Measurements from ENCODE around the gene CXCL8. TPM values are rescaled to one million over a fixed set of nuclear protein-coding genes. Genes with fewer than 3 reads are reported as not detected.

Gene CXCL8
- polyA plus RNA-seq, 2 of the 4 experiments (the other 2 are of a cell fraction), result 4.4 to 57.2 TPM

- TF ChIP-seq HOXB5 (CRISPR knock-in tag; IDR thresholded peaks at IDR 0.05), result no peak
- TF ChIP-seq EHF (CRISPR knock-in tag; IDR thresholded peaks at IDR 0.05), result no peak
- no peak for TF ChIP-seq ZSCAN20 (CRISPR knock-in tag; IDR thresholded peaks at IDR 0.05)
- TF ChIP-seq CHD2 (IDR thresholded peaks at IDR 0.05; ENCODE audit: low read length, partially characterized antibody), result no peak
- no peak for TF ChIP-seq SMC3 (IDR thresholded peaks at IDR 0.05)
- TF ChIP-seq EHMT2 (IDR thresholded peaks at IDR 0.05; ENCODE audit: low read depth), result no peak
These were observed 21.5 kb downstream of the CXCL8 start (continued) for GRCh38 chr4:73761856-73762255.

- CTCF ChIA-PET, result interaction anchor here (1.3 to 1.4 kb wide), 2 partner anchors 21 to 33 kb away, joined by 3 to 5 read pairs; no protein-coding TSS in a partner anchor
- Histone ChIP-seq H3K27ac (no peak overlapping the region), H3K4me2 (no peak overlapping the region), H3K4me1 (no peaks in the 10 kb centered on the region), H3K9me3 (no peaks in the 10 kb centered on the region), H3K4me3 (no peak overlapping the region)
- no peak for FAIRE-seq
- 87% methylated on average over 7 of the region's 7 CpGs for WGBS (ENCODE audit: missing lambda C conversion rate)
- no peak for ATAC-seq
- TF ChIP-seq PHF8 (IDR thresholded peaks at IDR 0.05; ENCODE audit: borderline replicate concordance, low read depth), result no peak
- TF ChIP-seq CHD2 (IDR thresholded peaks at IDR 0.05; ENCODE audit: low read length, partially characterized antibody), result no peak
- TF ChIP-seq MYC (IDR thresholded peaks at IDR 0.05; ENCODE audit: borderline replicate concordance, low read length), result no peak
- TF ChIP-seq, protein P1, sequence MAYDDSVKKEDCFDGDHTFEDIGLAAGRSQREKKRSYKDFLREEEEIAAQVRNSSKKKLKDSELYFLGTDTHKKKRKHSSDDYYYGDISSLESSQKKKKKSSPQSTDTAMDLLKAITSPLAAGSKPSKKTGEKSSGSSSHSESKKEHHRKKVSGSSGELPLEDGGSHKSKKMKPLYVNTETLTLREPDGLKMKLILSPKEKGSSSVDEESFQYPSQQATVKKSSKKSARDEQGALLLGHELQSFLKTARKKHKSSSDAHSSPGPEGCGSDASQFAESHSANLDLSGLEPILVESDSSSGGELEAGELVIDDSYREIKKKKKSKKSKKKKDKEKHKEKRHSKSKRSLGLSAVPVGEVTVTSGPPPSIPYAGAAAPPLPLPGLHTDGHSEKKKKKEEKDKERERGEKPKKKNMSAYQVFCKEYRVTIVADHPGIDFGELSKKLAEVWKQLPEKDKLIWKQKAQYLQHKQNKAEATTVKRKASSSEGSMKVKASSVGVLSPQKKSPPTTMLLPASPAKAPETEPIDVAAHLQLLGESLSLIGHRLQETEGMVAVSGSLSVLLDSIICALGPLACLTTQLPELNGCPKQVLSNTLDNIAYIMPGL (CRISPR knock-in tag; IDR thresholded peaks at IDR 0.05; ENCODE audit: borderline replicate concordance), result no peak
- no peak for TF ChIP-seq ZC3H11A (IDR thresholded peaks at IDR 0.05)
- no peak for TF ChIP-seq FOSB (CRISPR knock-in tag; IDR thresholded peaks at IDR 0.05)
- TF ChIP-seq ZSCAN20 (CRISPR knock-in tag; IDR thresholded peaks at IDR 0.05), result no peak
- no peak for TF ChIP-seq KDM5A (IDR thresholded peaks at IDR 0.05)
- DNase-seq (ENCODE audit: low read depth in 1 of 2, low spot score in 1 of 2), result no peak
- POLR2A ChIA-PET, result no interaction called here
These were observed 22.0 kb downstream of the CXCL8 start for GRCh38 chr4:73762409-73762808.

DNA sequence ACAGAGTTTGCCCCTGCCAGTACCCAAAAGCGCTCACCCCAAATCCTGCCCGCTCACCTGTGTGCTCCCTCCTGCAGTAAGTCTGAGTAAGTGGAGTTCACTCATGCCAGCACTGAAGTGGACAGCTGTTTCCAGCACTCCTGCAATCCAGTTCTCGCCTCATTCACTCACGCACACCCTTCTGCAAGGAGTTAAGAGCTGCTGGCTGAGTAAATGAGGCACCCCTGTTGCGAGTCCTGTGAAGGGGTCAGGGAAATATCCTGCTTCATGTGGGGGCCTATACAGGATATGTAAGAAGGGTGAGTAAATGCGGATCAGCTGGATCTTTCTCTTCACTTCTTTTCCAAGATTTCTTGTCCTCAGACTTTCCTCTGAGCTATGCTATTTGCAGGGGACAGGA is 23.5 kb downstream of the CXCL8 start:
- no peak for ATAC-seq
- H3K9me3 ChIP-seq, result no peaks in the 10 kb centered on the region
- no peak overlapping the region for H3K4me2 ChIP-seq
- H3K27ac ChIP-seq, result no peak overlapping the region
- no peak for FAIRE-seq
- TF ChIP-seq JUNB (IDR thresholded peaks at IDR 0.05) (no peak), RFX5 (IDR thresholded peaks at IDR 0.05) (no peak), CHD4 (IDR thresholded peaks at IDR 0.05; ENCODE audit: borderline replicate concordance) (no peak), REST (IDR thresholded peaks at IDR 0.05) (no peak), SREBF2 (IDR thresholded peaks at IDR 0.05) (no peak), RARB (CRISPR knock-in tag; IDR thresholded peaks at IDR 0.05) (no peak), CBX8 (IDR thresholded peaks at IDR 0.05) (no peak), BCL3 (IDR thresholded peaks at IDR 0.05) (no peak), NR3C1 (IDR thresholded peaks at IDR 0.05) (no peak), ZNF302 (CRISPR knock-in tag; IDR thresholded peaks at IDR 0.05) (no peak), MYC (IDR thresholded peaks at IDR 0.05; ENCODE audit: borderline replicate concordance, low read length) (no peak), FOSB (CRISPR knock-in tag; IDR thresholded peaks at IDR 0.05) (no peak), ZC3H11A (IDR thresholded peaks at IDR 0.05) (no peak), HOXB5 (CRISPR knock-in tag; IDR thresholded peaks at IDR 0.05) (no peak), ESRRA (IDR thresholded peaks at IDR 0.05; ENCODE audit: borderline replicate concordance, low read length) (no peak)
- TF ChIP-seq, protein P2, sequence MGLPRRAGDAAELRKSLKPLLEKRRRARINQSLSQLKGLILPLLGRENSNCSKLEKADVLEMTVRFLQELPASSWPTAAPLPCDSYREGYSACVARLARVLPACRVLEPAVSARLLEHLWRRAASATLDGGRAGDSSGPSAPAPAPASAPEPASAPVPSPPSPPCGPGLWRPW (IDR thresholded peaks at IDR 0.05), result no peak
- WGBS (ENCODE audit: missing lambda C conversion rate), result 90% methylated on average over 6 of the region's 6 CpGs
- CTCF ChIA-PET, result interaction anchor here (0.7 to 1.4 kb wide), 3 partner anchors 22 to 277 kb away, joined by 3 to 5 read pairs (median 3); no protein-coding TSS in a partner anchor
- no peaks in the 10 kb centered on the region for H3K4me1 ChIP-seq
- DNase-seq (ENCODE audit: low read depth in 1 of 2, low spot score in 1 of 2), result no peak
- H3K4me3 ChIP-seq, result no peak overlapping the region
- POLR2A ChIA-PET, result interaction anchor here (0.7 kb wide), 1 partner anchor 11 kb away, joined by 3 read pairs; no protein-coding TSS in a partner anchor

Data from A549 (cell line).